Mammary microvascular endothelial cell (primary cell): ENCODE results near the gene OR2T1. TPM values are rescaled to one million over a fixed set of nuclear protein-coding genes. Genes with fewer than 3 reads are reported as not detected.

Source experiments
- total RNA-seq: library from RNA; depleted of rRNA; stranded (reverse); fragments of >200 nt; gene quantifications from 2 replicates; pipeline ENCODE4 v1.2.3, GENCODE V29; 2015

The OR2T1 gene, protein sequence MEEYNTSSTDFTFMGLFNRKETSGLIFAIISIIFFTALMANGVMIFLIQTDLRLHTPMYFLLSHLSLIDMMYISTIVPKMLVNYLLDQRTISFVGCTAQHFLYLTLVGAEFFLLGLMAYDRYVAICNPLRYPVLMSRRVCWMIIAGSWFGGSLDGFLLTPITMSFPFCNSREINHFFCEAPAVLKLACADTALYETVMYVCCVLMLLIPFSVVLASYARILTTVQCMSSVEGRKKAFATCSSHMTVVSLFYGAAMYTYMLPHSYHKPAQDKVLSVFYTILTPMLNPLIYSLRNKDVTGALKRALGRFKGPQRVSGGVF
- not detected in 2 replicates for total RNA-seq

DNA sequence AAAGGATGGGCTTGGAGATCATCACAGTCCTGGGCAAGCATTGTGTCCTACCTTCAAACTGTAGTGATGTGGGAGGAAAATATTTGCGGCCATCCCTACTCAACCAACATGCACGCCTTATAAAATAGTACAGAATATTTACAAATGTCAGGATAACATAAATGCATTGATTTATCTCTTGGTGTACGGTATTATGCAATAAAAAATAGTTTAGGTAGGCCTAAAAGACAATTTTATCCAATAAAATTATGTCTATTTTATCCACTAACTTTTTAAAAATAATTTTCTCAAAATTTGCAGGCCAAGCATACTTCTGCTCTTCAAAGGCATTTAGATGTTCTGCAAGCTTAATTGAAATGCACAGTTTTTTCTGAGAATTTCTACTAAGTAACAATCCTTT, at the start of gene OR2T1:
Gene OR2T1, plus strand, starts transcription at position 301 of the 400 bp plus-strand sequence. CDS start 3,100 bp downstream, outside the sequence.

DNA sequence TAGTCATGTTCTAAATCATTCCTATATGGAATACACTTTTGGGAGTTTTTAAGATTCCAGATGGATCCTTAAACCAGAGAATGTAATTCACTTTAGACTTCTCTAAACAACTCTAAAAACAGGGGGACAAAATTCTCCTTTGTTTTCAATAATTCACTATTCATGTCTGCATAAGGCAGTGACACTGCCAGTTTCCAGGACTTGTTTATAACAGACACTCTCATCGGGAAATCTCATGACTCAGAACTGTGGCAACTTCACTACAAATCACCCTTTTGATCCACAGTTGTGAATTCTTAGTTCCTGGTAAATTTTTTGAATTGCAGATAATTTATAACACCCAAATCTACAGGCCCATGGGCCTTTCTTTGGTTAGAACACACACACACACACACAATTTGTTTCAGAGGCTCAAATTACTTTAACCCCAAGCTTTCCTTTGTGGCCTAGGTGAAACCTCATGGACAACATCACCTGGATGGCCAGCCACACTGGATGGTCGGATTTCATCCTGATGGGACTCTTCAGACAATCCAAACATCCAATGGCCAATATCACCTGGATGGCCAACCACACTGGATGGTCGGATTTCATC, 41.6 kb upstream of the OR2T1 start, which contains the start of gene OR2T4:
Gene OR2T4, plus strand, starts transcription at position 545 of the 595 bp plus-strand sequence. Its CDS starts 0 bp downstream, at position 545.

DNA sequence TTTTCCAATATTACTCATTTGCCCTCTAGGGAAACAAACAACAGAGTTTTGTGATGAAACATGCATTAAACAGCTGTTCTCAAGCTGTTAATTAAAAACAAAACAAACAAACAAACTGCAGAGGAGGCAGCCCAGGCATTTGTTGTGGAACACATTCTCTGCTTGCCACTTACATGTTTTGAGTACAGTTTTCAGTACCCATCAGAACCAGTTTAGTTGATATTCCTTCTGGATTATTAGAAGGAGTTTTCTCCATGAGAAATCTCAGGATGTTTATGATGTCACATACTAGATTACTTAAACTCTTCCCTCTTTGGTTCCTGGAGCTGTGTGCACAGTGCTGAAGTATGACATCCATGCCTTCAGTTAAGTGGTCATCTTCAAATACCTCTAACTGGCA, 27.4 kb upstream of the OR2T1 start, which contains the start of gene OR2T6:
Gene OR2T6, plus strand, starts transcription at position 301 of the 400 bp plus-strand sequence. CDS start 11,863 bp downstream, outside the sequence.

DNA sequence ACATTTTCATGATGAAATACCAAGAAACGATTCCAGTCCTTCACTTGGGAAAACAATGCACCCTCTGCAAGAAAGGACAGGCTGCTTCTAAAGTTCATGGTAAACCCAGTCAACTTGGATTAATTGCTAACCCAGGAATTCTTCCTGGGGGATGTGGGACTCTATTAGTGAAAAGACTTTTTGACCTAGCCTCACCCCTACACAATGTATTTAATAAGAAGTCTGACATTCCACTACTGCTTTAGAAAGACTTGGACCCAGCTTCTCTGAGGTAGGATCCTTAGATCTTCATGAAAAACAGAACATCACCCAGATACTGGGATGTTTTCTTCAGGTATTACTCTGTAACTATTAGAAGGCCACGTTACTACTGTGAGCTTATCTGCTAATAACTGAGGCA, 42.6 kb downstream of the OR2T1 start, which contains the start of gene OR2T2:
Gene OR2T2, plus strand, starts transcription at position 239 of the 400 bp plus-strand sequence. CDS start 7,161 bp downstream, outside the sequence.

Other genes starting within 250 kb of the OR2T1 start
- gene OR2M2, start 228.2 kb upstream of the OR2T1 start, total RNA-seq: not detected in 2 replicates
- not detected in 2 replicates for gene OR2M3, start 205.8 kb upstream of the OR2T1 start, total RNA-seq
- gene OR2M4, start 171.6 kb upstream of the OR2T1 start, total RNA-seq: not detected in 2 replicates
- not detected in 2 replicates for gene OR2T33, start 125.1 kb upstream of the OR2T1 start, total RNA-seq
- gene OR2T12, start 99.6 kb upstream of the OR2T1 start, total RNA-seq: not detected in 2 replicates
- not detected in 2 replicates for gene OR2M7, start 78.5 kb upstream of the OR2T1 start, total RNA-seq
- not detected in 2 replicates for gene OR14C36, start 54.3 kb upstream of the OR2T1 start, total RNA-seq
- not detected in 2 replicates for gene OR2T4, start 41.4 kb upstream of the OR2T1 start, total RNA-seq
- not detected in 2 replicates for gene OR2T6, start 27.3 kb upstream of the OR2T1 start, total RNA-seq
- not detected in 2 replicates for gene OR2T2, start 42.6 kb downstream of the OR2T1 start, total RNA-seq
- not detected in 2 replicates for gene OR2T3, start 70.3 kb downstream of the OR2T1 start, total RNA-seq
- gene OR2T5, start 85.5 kb downstream of the OR2T1 start, total RNA-seq: not detected in 2 replicates
- not detected in 2 replicates for gene OR2G6, start 105.0 kb downstream of the OR2T1 start, total RNA-seq
- not detected in 2 replicates for gene OR2T29, start 159.7 kb downstream of the OR2T1 start, total RNA-seq
- not detected in 2 replicates for gene OR2T34, start 171.7 kb downstream of the OR2T1 start, total RNA-seq
- gene OR2T10, start 194.7 kb downstream of the OR2T1 start, total RNA-seq: not detected in 2 replicates
- not detected in 2 replicates for gene OR2T11, start 232.0 kb downstream of the OR2T1 start, total RNA-seq
- gene OR2T35, start 242.2 kb downstream of the OR2T1 start, total RNA-seq: not detected in 2 replicates